ENCODE measurements around the gene MTG1.

Gene MTG1

DNA sequence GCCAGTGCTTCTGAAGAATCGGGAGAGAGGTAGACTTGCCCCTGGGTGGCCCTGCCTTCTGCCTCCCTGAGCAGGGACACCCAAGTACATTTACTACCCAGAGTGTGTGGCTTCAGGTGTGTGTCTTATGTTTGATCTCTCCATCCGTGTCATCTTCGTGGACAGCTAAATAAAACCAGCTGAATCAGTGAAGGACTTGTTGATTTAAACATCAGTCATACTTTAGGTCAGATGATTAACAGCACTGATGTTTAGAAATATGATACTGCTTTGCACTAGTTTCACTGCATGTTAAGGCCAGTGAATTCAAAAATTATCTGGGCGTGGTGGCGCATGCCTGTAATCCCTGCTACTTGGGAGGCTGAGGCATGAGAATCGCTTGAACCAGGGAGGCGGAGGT, 4.0 kb downstream of the MTG1 start:
- TF ChIP-seq, protein P1, sequence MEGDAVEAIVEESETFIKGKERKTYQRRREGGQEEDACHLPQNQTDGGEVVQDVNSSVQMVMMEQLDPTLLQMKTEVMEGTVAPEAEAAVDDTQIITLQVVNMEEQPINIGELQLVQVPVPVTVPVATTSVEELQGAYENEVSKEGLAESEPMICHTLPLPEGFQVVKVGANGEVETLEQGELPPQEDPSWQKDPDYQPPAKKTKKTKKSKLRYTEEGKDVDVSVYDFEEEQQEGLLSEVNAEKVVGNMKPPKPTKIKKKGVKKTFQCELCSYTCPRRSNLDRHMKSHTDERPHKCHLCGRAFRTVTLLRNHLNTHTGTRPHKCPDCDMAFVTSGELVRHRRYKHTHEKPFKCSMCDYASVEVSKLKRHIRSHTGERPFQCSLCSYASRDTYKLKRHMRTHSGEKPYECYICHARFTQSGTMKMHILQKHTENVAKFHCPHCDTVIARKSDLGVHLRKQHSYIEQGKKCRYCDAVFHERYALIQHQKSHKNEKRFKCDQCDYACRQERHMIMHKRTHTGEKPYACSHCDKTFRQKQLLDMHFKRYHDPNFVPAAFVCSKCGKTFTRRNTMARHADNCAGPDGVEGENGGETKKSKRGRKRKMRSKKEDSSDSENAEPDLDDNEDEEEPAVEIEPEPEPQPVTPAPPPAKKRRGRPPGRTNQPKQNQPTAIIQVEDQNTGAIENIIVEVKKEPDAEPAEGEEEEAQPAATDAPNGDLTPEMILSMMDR (IDR thresholded peaks at IDR 0.05; ENCODE audit: low read depth, low read length) = no peak
- no peak for TF ChIP-seq MYC (IDR thresholded peaks at IDR 0.05; ENCODE audit: low read depth, low read length)
- DNase-seq (ENCODE audit: low read depth) = no peak
- H3K4me3 ChIP-seq (ENCODE audit: low read depth, low read length) = no peak overlapping the region

DNA sequence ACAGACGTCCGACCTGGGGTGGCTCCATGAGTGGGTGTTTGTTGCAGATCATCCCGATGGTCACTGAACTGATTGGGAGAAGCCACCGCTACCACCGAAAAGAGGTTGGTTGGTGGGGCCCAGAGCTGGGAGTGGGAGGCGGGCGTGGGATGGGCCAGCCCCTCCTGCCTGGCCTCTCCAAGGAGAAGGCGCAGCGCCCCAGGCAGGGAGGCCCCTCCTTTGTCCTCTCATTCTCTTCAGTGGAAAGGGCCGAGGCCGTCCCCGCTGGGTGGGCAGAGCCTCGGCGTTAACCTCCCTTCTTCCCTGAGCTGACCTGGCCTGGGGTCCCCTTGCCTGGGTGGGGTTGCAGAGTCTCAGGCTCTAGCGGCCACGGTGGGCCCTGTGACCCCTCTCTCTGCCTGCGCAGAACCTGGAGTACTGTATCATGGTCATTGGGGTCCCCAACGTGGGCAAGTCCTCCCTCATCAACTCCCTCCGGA, 5.2 kb downstream of the MTG1 start:
- no peak for DNase-seq (ENCODE audit: low read depth)
- TF ChIP-seq POLR2A (IDR thresholded peaks at IDR 0.05; ENCODE audit: extremely low read depth, insufficient read length) = no peak
- TF ChIP-seq MYC (IDR thresholded peaks at IDR 0.05; ENCODE audit: low read depth, low read length) = no peak
- TF ChIP-seq, protein P1 (IDR thresholded peaks at IDR 0.05; ENCODE audit: low read depth, low read length) = no peak
- TF ChIP-seq, protein P2, sequence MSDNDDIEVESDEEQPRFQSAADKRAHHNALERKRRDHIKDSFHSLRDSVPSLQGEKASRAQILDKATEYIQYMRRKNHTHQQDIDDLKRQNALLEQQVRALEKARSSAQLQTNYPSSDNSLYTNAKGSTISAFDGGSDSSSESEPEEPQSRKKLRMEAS (IDR thresholded peaks at IDR 0.05; ENCODE audit: low read depth, low read length) = no peak
- no peak overlapping the region for H3K4me3 ChIP-seq (ENCODE audit: low read depth, low read length)

DNA sequence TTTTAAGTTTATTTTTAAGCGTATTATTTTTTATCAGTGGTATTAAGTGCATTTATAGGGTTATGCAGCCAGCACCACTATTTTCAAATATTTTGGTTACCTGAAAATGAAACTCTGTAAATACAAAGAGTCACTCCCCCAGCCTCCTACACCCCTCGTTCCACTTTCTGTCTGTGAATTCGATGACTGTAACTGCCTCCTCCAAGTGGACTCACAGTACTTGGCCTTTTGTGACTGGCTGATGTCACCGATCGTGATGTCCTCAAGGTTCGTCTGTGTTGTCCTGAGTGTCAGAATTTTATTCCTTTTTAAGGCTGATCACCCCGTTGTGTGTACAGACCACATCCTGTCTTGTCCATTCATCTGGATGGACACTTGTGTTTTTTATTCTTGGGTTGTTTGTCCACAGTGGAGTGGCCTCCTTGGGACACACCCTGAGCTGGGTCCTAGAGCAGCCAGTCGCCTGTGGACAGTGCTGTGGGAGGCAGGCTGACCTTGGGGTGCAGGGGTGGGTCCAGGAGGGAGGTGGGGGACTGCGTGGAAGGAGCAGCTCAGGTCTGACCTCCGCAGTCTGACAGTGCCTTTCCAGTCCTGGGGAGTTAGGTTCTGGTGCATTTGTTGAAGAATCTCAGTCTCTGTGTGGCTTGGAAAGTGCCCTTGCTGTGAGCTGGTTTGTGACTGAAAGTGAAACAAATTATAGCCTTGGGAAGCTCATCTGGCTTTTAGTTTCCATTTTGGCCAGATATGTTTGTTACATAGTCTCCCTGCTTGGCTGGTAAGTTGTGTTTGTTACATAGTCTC, 6.9 kb downstream of the MTG1 start:
- no peak overlapping the region for H3K4me3 ChIP-seq (ENCODE audit: low read depth, low read length)
- no peak for DNase-seq (ENCODE audit: low read depth)
- TF ChIP-seq MYC (IDR thresholded peaks at IDR 0.05; ENCODE audit: low read depth, low read length) = no peak

DNA sequence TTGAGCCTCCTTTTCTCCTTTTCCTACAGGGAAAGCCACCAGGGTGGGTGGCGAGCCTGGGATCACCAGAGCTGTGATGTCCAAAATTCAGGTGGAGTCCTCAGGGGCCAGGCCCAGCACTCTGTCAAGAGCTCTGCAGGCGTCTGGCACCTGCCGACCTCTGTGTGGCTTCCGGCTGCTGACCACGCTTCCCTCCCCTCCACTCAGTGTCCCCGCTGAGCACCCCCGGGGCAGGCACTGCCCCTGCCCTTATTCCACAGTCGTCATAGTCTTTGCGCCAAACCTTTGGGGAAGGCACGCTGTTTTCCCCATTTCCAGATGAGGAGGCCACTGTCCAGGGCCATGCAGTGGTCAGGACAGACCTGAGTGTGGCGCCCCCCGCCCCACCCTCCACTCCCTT, 7.5 kb downstream of the MTG1 start:
- H3K4me3 ChIP-seq (ENCODE audit: low read depth, low read length) = no peak overlapping the region
- TF ChIP-seq, protein P2 (IDR thresholded peaks at IDR 0.05; ENCODE audit: low read depth, low read length) = no peak
- TF ChIP-seq MYC (IDR thresholded peaks at IDR 0.05; ENCODE audit: low read depth, low read length) = no peak
- TF ChIP-seq POLR2A (IDR thresholded peaks at IDR 0.05; ENCODE audit: extremely low read depth, insufficient read length) = no peak
- TF ChIP-seq, protein P1 (IDR thresholded peaks at IDR 0.05; ENCODE audit: low read depth, low read length) = no peak
- DNase-seq (ENCODE audit: low read depth) = no peak

DNA sequence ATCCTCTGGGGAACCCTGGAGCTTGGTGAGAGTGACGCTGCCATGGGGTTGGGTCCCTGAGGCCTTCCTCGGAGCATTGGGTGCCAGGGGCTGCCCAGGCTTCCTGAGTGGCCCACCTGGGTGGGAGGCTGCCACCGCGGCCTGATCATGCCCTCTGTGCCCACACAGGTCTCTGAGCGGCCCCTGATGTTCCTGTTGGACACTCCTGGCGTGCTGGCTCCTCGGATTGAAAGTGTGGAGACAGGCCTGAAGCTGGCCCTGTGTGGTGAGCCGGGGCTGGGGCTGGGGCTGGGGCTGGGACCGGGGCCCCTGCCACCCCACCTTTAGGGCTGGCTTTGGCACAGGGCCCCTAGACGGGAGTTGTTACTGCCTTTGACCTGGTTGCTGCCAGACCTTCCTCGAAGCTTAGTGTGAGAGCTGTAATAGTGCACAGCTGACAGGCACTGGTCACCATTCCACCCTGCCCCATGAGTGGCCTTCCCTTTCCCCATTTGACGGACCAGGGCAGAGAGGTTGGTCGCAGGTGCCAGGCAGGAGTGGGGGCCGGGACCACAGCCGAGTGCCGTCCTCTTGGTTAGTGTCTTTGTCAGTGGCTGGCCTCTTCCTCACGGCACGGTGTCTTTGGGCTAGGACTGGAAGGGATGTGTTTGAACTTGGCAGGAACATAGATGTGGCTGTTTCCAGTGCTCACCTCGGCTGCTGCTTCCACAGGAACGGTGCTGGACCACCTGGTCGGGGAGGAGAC, 8.2 kb downstream of the MTG1 start:
- TF ChIP-seq, protein P1 (IDR thresholded peaks at IDR 0.05; ENCODE audit: low read depth, low read length) = no peak
- TF ChIP-seq, protein P2 (IDR thresholded peaks at IDR 0.05; ENCODE audit: low read depth, low read length) = no peak
- TF ChIP-seq POLR2A (IDR thresholded peaks at IDR 0.05; ENCODE audit: extremely low read depth, insufficient read length) = no peak
- TF ChIP-seq MYC (IDR thresholded peaks at IDR 0.05; ENCODE audit: low read depth, low read length) = no peak
- H3K4me3 ChIP-seq (ENCODE audit: low read depth, low read length) = no peak overlapping the region
- DNase-seq (ENCODE audit: low read depth) = no peak

DNA sequence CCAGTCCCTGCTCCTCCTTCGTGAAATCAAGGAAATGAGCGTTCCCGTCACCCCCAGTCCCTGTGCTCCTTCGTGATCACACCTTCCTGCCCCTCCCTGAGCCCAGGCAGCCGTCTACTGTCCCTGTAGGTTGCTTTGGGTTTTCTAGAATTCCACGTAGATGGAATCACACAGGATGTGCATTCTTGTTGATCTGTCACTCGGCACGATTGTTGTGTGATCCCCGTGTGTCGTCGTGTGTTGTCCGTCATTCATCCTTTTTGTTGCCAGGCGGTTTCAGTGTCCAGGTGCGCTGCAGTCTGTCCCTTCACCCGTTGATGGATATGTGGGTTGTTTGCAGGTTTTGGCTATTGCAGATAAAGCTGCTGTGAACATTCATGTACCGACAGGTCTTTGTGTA, 9.4 kb downstream of the MTG1 start:
- DNase-seq (ENCODE audit: low read depth) = no peak
- TF ChIP-seq, protein P1 (IDR thresholded peaks at IDR 0.05; ENCODE audit: low read depth, low read length) = no peak
- TF ChIP-seq POLR2A (IDR thresholded peaks at IDR 0.05; ENCODE audit: extremely low read depth, insufficient read length) = no peak
- no peak overlapping the region for H3K4me3 ChIP-seq (ENCODE audit: low read depth, low read length)

Measured in NB4 (cell line).